ENCODE data around the gene NRARP. TPM values are rescaled to one million over a fixed set of nuclear protein-coding genes. Genes with fewer than 3 reads are reported as not detected.
A peak's percentile ranks its signal among the peaks of the same experiment; 100 is the strongest.

Gene NRARP
- polyA plus RNA-seq, 3 donors, result 15.4 TPM; not detected in 2

GRCh38 chr9:137317021-137317717 lies 15.1 kb upstream of the NRARP start:
- no peak overlapping the region for H3K27ac Mint-ChIP-seq
- Histone ChIP-seq H3K4me1 (ENCODE audit: control insufficient read depth in 1 of 2, insufficient read depth in 2 of 2, low read length in 2 of 2) (peaks cover 17 to 24% of the 10 kb centered on the region in 2 donors), H3K27me3 (ENCODE audit: control insufficient read depth in 2 of 2, insufficient read depth in 2 of 2, low read length in 2 of 2) (peaks cover 0 to 20% of the 10 kb centered on the region in 2 donors), H3K4me3 (replicated peaks in 1 of 3; ENCODE audit: low read depth in 2 of 3, low read length in 3 of 3) (no peak overlapping the region), H3K27ac (ENCODE audit: low read depth in 1 of 2, low read length in 2 of 2) (no peak overlapping the region), H3K9ac (ENCODE audit: insufficient read depth, low read length, poor library complexity, severe bottlenecking) (peak overlapping the region; percentile 53), H4K20me1 (ENCODE audit: insufficient read depth, low read length) (no peaks in the 10 kb centered on the region), H2AFZ (ENCODE audit: insufficient read depth, low read depth, low read length, poor library complexity, severe bottlenecking) (no peak overlapping the region), H3K4me2 (replicated peaks; ENCODE audit: extremely low read depth, low read length, poor library complexity, severe bottlenecking) (peak overlapping the region; percentile 70), H3K9me3 (replicated peaks in 1 of 2; ENCODE audit: control insufficient read depth in 1 of 2, insufficient read depth in 1 of 2, low read length in 2 of 2) (no peaks in the 10 kb centered on the region), H3K79me2 (ENCODE audit: insufficient read depth, low read length) (no peaks in the 10 kb centered on the region), H3K36me3 (replicated peaks in 1 of 2; ENCODE audit: control insufficient read depth in 1 of 2, insufficient read depth in 2 of 2, low read length in 2 of 2) (no peaks in the 10 kb centered on the region)
- DNase-seq, result no peak
- peaks cover 2 to 21% (median 4%) of the 10 kb centered on the region in 3 donors for H3K27me3 Mint-ChIP-seq (ENCODE audit: low read depth in 3 of 3)
- WGBS (ENCODE audit: insufficient coverage), result 92% methylated on average over 17 of the region's 19 CpGs
- TF ChIP-seq CTCF (IDR thresholded peaks at IDR 0.05), result no peak
- H3K36me3 Mint-ChIP-seq, result no peaks in the 10 kb centered on the region
- H3K4me1 Mint-ChIP-seq, result peaks cover 5% of the 10 kb centered on the region
- no peak overlapping the region for H3K4me3 Mint-ChIP-seq
- H3K9me3 Mint-ChIP-seq, result peaks cover 0 to 2% (median under 1%) of the 10 kb centered on the region in 7 donors
- intact Hi-C loops (cut with micrococcal nuclease), result no loop called here

- Histone ChIP-seq H3K4me3 (replicated peaks in 1 of 3; ENCODE audit: low read depth in 2 of 3, low read length in 3 of 3) (peak overlapping the region in 1 of 3 experiments; percentile 59), H3K9ac (ENCODE audit: insufficient read depth, low read length, poor library complexity, severe bottlenecking) (peak overlapping the region; percentile 53), H4K20me1 (ENCODE audit: insufficient read depth, low read length) (no peaks in the 10 kb centered on the region), H3K27me3 (ENCODE audit: control insufficient read depth in 2 of 2, insufficient read depth in 2 of 2, low read length in 2 of 2) (peaks cover 0 to 20% of the 10 kb centered on the region in 2 donors), H2AFZ (ENCODE audit: insufficient read depth, low read depth, low read length, poor library complexity, severe bottlenecking) (peak overlapping the region; percentile 61), H3K9me3 (replicated peaks in 1 of 2; ENCODE audit: control insufficient read depth in 1 of 2, insufficient read depth in 1 of 2, low read length in 2 of 2) (no peaks in the 10 kb centered on the region), H3K4me2 (replicated peaks; ENCODE audit: extremely low read depth, low read length, poor library complexity, severe bottlenecking) (peak overlapping the region; percentile 70), H3K27ac (ENCODE audit: low read depth in 1 of 2, low read length in 2 of 2) (no peak overlapping the region), H3K4me1 (ENCODE audit: control insufficient read depth in 1 of 2, insufficient read depth in 2 of 2, low read length in 2 of 2) (peaks cover 17 to 24% of the 10 kb centered on the region in 2 donors), H3K36me3 (replicated peaks in 1 of 2; ENCODE audit: control insufficient read depth in 1 of 2, insufficient read depth in 2 of 2, low read length in 2 of 2) (no peaks in the 10 kb centered on the region), H3K79me2 (ENCODE audit: insufficient read depth, low read length) (no peaks in the 10 kb centered on the region)
- H3K27me3 Mint-ChIP-seq (ENCODE audit: low read depth in 3 of 3), result peaks cover 2 to 19% (median 4%) of the 10 kb centered on the region in 3 donors
- H3K4me3 Mint-ChIP-seq, result peak overlapping the region in 1 of 2 donors; percentile 67
- no peaks in the 10 kb centered on the region for H3K9me3 Mint-ChIP-seq
- peak in 1 of 3 donors; percentile 19 for DNase-seq
- H3K36me3 Mint-ChIP-seq, result no peaks in the 10 kb centered on the region
- H3K4me1 Mint-ChIP-seq, result peaks cover 5% of the 10 kb centered on the region
- intact Hi-C loops (cut with micrococcal nuclease), result no loop called here
- no peak overlapping the region for H3K27ac Mint-ChIP-seq
- TF ChIP-seq CTCF (IDR thresholded peaks at IDR 0.05), result no peak
- 3% methylated on average over 67 of the region's 83 CpGs for WGBS (ENCODE audit: insufficient coverage)
Observed at GRCh38 chr9:137316012-137316981, 14.2 kb upstream of the NRARP start.
